Activated T-cell treated with anti-CD3 and anti-CD28 coated beads, Interleukin-2, amount 50 U/mL, for 1 hour (primary cell): Measurements from ENCODE around the gene LAMA5.

Experiments
- DNase-seq: peaks from one replicate; pipeline ENCODE4 v3.0.0-alpha.2; 2020

Gene LAMA5

DNA sequence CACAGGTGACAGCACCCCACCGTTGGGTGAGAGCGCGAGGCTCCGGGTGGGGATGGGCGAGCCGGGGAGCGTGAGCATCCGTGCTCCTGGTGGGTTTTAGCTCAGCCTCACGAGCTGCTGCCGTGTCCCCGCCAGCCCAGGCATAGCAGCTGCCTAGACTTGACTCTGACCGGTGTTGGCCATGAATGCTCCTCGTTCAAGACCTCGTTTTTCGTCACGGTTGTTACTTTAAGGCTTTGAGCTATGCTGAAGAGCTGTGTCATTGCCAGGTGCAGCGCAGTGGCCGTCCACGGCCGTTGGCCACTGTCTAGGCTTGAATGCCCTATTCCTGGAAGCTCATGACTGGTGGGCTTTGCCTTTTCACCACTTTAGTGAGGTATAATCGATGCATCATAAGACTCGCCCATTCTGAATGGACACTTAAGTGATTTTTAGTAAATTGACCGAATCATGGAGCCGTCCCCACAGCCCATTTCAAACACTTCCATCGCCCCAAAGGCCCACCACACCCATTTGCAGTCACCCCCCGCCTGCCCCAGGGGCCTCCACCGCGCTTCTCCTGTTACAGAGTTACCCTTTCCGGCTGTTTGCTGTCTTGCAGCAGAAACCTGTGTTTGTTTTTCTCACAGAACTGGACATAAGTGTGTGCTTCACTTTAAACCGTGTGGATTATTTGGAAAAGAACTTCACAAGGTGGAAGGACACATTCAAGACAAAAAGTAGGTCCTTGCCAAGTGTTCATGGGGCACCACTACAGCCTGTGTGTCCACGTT, 85.8 kb downstream of the LAMA5 start:
- DNase-seq = no peak

DNA sequence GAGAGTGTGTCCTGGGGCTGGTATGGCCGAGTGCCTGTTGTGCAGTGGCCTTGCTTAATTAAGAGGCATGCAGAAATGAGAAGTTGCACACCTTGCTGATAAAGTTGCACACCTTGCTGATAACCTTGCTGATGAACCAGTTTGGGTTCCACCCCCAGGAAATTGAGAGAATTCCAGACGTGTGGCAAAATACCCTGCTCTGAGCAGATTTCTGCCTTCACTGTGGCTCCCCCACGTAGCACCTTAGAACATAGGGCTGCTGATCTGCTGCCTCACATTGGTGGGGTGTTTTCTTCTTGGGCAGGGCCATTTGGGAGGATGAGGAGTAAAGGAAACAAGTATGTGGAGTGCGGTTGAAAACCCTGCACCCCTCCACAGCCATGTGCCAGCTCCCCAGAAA, 86.8 kb downstream of the LAMA5 start:
- DNase-seq = no peak

DNA sequence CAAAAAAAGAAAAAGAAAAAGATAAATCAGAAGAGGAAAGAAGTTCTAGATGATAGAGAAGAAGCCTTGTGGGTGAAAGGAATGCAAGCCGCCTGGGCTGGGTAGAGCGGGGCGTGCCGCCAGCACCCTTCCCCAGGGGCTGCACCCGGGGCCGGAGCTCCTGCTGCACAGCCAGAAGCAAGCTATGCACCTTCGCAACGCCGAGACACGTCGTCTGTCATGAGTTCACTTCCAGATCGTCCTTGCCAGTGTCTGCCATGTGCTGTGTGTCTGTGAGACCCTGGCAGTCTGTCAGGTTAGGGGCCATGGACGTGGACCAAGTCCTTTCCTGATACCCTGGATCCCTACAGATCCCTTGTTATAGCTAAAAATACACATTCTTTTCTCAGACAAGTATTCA, 89.9 kb downstream of the LAMA5 start:
- no peak for DNase-seq

DNA sequence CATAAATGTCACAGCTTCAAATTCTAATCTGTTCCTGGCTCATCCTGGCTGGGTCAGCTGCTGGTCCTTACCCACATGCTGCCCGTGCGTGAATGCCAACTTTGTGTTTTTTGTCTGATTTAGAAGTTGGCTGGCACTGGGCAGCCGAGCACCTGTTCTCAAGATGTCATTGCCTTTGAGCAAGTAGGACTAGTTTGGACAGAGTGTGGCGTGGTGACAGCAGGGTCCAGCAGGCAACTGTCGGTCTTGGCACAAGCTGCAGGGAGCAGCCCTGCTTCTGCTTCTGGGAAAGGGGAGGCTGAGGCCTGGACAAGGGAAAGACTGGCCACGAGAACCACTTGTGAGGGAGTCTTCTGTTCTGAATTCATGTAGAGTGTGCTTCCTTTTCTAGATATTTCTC, 90.7 kb downstream of the LAMA5 start:
- no peak for DNase-seq

DNA sequence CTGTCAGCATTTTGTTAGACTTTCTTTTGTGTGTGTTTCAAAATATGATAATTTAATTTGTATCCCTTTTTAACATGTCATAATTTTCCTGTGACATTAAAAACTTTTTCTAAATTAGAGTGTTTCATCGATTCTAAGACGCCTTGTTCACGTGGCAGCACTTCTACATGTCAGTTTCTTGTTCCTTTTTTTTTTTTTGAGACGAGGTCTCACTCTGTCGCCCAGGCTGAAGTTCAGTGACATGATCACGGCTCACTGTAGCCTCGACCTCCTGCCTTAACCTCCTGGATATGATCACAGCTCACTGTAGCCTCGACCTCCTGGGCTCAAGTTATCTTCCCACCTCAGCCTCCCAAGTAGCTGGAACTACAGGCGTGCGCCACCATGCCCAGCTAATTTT, 91.9 kb downstream of the LAMA5 start:
- DNase-seq = no peak

DNA sequence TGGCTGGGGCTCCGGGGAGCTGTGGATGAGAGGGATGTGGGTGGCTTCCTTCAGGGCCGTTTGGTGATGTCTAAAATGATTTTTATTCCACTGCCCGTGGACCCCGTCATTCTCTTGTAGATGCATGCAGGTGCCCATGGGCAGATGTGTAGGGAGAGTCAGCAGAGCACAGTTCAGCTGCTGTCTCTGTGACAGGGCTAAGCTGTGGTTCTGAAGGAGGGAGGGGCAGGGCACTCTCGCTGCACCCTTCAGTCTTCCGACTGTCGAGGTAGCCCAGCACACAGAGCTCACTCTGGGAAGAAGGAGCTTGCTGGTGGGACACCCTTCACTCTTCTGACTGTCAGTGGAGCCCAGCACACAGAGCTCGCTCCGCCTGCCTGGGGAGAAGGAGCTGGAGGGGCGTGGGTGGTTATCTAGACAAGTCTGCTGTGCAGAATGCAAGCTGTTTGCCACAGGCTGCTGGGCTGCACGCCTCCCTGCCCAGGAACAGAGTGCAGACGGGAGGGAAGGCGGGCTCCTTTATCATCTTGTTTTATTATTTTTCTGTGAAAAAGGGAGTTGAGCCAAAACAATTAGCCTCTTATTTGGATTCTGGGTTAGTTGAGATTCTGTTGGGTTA, 92.7 kb downstream of the LAMA5 start:
- DNase-seq = no peak

DNA sequence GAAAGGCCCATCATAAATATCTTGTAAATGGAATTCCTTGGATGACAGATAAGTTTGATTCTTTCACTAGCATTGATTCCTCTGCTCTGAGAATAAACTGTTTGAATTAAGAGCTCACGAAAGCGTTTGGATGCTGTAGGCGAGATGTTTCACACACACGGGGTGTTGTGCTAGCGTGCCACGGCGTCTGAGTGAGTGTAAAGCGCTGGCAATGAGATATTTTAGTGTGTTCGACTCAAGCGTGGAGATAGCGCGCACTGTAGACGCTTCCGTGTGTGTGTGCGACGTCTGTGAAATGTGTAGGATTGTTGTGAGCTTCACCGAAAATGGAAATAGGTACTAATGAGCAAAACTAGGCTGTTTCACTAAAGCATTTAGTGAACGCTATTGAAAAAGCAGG, 93.7 kb downstream of the LAMA5 start:
- no peak for DNase-seq

DNA sequence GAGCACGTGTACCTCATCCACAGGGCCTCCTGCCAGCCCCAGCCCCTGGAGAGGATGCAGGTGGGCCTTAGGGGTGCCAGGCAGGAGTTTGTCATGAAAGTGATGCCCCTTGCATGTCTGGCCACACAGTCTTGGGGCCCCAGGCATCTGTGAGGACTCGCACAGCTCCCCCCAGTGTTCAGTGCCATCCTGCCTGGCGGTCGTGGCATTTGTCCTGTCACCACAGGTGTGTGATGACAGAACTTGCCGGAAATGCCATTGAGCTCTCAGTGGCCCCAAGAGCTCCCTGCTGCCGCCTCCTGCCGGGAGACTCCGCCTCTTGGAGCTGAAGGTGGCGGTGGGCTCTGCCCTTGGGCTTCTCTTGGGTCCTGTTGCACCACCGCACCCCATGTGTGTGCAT, 94.9 kb downstream of the LAMA5 start:
- DNase-seq = no peak

DNA sequence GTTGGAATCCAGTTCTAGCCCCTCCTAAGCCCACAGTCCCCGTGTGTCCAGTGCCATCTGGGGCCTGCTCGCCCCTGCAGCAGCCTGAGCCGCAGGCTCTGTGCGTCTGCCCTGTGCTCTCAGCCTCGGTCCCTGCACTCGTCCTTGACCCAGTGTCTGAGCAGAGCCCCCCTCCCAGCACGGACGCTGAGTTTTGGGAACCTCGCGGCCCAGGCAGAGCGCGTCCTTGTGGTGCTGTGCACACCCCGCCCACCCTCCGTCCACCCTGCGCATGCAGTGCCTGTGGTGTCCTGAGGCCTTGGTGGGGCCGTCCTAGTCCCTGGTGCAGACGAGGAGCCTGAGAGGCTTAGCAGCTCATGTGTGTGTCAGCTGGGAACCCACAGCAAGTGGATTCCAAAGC, 97.2 kb downstream of the LAMA5 start:
- DNase-seq = no peak

DNA sequence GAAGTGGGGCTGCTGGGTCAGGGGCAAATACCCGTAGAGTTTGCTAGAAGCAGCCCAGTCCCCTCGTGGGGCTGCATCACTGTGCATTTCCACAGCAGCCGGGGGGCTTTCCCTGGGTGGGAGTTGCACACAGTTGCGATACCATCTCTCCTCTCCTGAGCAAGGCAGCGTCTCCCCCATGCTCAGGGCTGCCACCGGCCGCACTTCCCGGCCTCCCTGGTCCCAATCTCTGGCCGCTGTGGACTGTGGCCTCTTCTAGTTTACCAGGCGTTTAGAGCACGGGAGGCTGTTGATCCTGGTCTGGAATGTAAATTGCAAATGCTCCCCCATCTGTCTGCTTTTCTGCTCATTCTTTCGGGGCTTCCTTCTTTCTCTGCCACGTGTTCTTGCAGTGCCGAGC, 97.7 kb downstream of the LAMA5 start:
- DNase-seq = no peak

DNA sequence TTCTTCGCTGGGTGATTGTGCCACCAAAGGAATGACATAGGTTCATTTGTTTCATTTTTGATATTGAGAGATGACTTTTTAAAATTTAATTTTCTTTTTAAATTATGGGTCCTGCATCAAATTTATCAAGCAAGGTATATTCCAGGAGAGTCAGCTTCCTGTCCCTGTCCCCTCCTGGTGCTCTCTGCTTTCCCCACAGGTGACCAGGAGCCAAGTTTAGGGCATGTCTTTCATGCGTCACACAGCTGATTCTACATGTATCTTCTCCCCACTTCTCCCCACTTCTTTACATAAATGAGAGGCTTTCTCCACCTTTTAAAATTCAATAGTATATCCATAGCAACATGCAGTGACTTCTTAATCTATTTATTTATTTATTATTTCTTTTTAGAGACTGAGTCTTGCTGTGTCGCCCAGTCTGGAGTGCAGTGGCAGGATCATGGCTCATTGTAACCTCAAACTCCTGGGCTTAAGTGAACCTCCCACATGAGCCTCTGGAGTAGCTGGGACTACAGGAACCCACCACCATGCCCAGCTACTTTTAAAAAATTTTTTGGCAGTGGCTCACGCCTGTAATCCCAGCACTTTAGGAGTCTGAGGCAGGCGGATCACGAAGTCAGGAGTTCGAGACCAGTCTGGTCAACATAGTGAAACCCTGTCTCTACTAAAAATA, 98.7 kb downstream of the LAMA5 start:
- no peak for DNase-seq

DNA sequence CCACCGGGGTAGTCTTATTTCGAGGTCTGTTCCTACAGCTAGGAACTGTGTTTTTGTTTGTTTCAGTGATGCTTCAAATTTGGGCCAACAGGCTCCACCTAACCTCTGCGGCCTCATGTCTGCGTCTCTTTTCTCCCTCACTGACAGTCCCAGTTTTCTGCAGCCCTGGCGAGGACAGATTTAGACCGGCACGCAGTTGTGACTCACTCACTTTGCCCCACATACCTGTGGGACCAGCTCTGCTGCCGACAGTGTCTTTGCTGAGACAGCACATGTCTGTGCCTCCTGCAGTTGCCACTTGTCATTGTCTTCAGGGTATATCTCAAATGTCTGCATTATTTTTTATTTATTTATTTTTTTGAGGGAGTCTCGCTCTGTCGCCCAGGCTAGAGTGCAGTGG, 99.6 kb downstream of the LAMA5 start:
- no peak for DNase-seq

DNA sequence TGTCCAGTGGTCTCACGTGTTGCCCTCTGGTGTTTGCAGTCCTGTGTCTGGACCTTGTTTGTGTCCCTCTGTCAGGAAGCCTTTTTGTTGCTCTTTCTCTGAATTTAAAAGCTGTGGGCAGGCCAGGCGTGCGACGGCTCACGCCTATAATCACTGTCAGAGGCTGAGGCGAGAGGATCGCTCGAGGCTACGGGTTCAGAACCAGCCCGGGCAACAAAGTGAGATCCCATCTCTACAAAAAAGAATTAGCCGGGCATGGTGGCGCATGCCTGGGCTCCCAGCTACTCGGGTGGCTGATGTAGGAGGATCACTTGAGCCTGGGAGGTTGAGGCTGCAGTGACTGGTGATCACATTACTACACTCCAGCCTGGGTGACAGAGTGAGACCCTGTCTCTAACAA, 100.3 kb downstream of the LAMA5 start:
- DNase-seq = no peak

DNA sequence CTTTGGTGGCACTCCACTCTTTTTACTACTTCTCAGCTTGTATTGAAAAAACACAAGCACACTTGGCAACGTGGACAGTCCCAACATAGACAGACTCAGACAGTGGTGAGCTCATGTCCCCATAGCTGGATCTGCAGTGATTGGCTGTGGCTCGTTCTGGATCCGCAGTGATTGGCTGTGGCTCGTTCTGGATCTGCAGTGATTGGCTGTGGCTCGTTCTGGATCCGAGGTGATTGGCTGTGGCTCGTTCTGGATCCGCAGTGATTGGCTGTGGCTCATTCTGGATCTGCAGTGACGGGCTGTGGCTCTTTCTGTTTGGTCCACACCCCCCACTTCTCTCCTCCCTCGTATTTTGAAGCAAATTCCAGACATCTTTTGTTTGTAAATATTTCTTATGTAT, 100.8 kb downstream of the LAMA5 start:
- DNase-seq = no peak

DNA sequence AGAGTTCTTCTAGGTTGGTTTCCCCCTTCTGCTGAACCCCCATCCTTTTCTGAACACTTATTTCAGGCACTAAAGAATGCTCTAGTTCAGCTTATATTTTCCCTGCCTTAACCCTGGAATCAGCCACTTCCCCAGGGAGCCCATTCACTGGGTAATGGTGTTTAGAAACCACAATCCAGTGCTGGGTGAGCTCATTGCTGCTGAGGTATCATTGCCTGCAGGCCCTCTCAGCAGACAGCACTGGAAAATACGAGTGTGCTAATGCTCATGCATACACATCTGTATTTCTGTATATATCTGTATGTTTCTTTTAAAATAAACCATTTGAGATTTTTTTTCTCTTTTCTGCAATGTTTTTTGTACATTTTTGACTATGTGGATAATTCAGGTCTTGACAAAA, 101.7 kb downstream of the LAMA5 start:
- no peak for DNase-seq

DNA sequence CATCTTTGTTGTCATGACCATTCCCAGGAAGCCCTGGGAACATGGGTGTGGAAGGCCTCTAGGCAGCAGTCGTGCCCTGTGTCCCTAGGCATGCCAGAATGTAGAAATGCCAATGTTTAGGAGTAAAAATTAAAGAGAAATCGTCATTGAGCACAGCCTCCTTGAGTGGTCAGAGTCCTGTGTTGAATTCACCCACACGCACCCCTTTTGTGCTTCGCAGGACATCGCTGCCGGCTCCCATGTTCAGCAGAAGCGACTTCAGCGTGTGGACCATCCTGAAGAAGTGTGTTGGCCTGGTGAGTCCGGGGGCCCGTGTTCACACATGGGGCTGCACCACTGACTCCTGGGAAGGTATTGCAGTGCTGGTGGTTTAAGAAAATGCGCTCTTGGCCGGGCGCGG, 103.7 kb downstream of the LAMA5 start:
- no peak for DNase-seq

DNA sequence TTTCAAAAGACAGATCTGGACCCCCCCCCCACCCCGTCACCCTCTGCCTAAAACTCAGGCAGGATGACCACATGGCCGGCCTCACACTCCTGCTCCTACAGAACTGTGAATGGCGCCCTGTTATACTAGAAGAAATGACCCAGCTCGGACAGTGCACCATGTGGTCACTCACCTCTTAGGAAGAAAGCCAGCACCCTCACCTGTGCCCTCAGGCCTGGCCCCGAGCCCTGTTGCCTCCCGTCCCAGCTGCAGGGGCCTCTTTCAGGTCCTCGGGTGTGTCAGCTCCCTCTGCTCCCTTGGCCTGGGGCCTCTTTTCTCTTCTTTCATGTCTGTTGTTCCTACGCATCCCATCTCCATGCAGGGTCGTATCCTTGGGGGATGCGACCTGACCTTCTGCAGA, 105.0 kb downstream of the LAMA5 start:
- DNase-seq = no peak

DNA sequence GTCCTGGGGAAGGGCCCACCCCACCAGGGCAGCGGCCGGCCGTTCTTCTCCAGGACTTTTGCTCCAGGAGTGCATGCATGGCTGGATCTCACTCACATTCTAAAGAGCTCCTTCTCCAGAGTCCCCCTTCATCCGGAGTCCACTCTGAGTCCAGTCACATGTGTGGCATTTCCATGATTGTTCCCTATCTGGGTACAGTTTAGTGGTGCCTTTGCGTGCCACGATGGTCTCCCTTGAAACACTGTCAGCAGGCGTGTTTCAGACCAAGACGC, 107.9 kb downstream of the LAMA5 start:
- DNase-seq = no peak
